Activated CD8-positive, alpha-beta memory T cell treated with anti-CD3 and anti-CD28 coated beads, Interleukin-2, amount 10 ng/mL, durations not matched to agents 7 days and 5 days (primary cell): ENCODE data around the gene GPANK1. TPM values are rescaled to one million over a fixed set of nuclear protein-coding genes. Genes with fewer than 3 reads are reported as not detected.

ENCODE experiments used
- ATAC-seq: fragments of 150-1000 bp; cut with Tn5 transposase; one replicate; pipeline ENCODE4 v1.10.0; 2021; ENCODE audit warnings: moderate library complexity
- CTCF ChIA-PET: fragments of 350-600 bp; sonication (Branson Sonifier 250); formaldehyde crosslinking; loops from one replicate; lab custom pipeline; 2021; ENCODE audit warnings: antibody characterized with exemption; lab: Charles Lee
- DNase-seq: peaks from one replicate; pipeline ENCODE4 v3.0.0-alpha.2; 2020
- H3K27ac Mint-ChIP-seq: one replicate; pipeline ENCODE4 v1.8.0; 2021; ENCODE audit warnings: mild to moderate bottlenecking, mixed read lengths
- H3K27me3 Mint-ChIP-seq: one replicate; pipeline ENCODE4 v1.8.0; 2021; ENCODE audit warnings: mixed read lengths
- H3K36me3 Mint-ChIP-seq: one replicate; pipeline ENCODE4 v1.8.0; 2021; ENCODE audit warnings: mild to moderate bottlenecking, mixed read lengths
- H3K4me1 Mint-ChIP-seq: one replicate; pipeline ENCODE4 v1.8.0; 2021; ENCODE audit warnings: mixed read lengths
- H3K4me3 Mint-ChIP-seq: one replicate; pipeline ENCODE4 v1.8.0; 2021; ENCODE audit warnings: mild to moderate bottlenecking, moderate library complexity, mixed read lengths
- H3K9me3 Mint-ChIP-seq: one replicate; pipeline ENCODE4 v1.8.0; 2022; ENCODE audit warnings: low read depth, mixed read lengths
- total RNA-seq, 2 experiments: library from RNA; stranded (reverse); gene quantifications; one replicate each; pipeline ENCODE4 v1.2.3, GENCODE V29; 2021

Gene GPANK1
- total RNA-seq, 2 experiments from 2014 or later: 34.9 to 41.6 TPM

- H3K4me3 Mint-ChIP-seq: no peak overlapping the region
- no peaks in the 10 kb centered on the region for H3K9me3 Mint-ChIP-seq
- ATAC-seq (no peak), DNase-seq (no peak)
- H3K27me3 Mint-ChIP-seq: no peaks in the 10 kb centered on the region
- peaks cover 2% of the 10 kb centered on the region for H3K4me1 Mint-ChIP-seq
- no peak overlapping the region for H3K27ac Mint-ChIP-seq
- H3K36me3 Mint-ChIP-seq: peaks cover 41% of the 10 kb centered on the region
- CTCF ChIA-PET: interaction anchor here (1.1 to 1.4 kb wide), 2 partner anchors 12 to 41 kb away, joined by 4 to 5 read pairs; no protein-coding TSS in a partner anchor
These were observed 25.8 kb downstream of the GPANK1 start for GRCh38 chr6:31639043-31639442.

GRCh38 chr6:31636698-31637596 is 27.9 kb downstream of the GPANK1 start:
- CTCF ChIA-PET: interaction anchor here (1.3 kb wide), 1 partner anchor 10 kb away, joined by 3 read pairs; no protein-coding TSS in a partner anchor
- Mint-ChIP-seq H3K4me1 (peaks cover 6% of the 10 kb centered on the region), H3K27me3 (no peaks in the 10 kb centered on the region), H3K9me3 (no peaks in the 10 kb centered on the region), H3K4me3 (no peak overlapping the region), H3K36me3 (peaks cover 49% of the 10 kb centered on the region), H3K27ac (no peak overlapping the region)
- ATAC-seq (no peak), DNase-seq (no peak)

DNA sequence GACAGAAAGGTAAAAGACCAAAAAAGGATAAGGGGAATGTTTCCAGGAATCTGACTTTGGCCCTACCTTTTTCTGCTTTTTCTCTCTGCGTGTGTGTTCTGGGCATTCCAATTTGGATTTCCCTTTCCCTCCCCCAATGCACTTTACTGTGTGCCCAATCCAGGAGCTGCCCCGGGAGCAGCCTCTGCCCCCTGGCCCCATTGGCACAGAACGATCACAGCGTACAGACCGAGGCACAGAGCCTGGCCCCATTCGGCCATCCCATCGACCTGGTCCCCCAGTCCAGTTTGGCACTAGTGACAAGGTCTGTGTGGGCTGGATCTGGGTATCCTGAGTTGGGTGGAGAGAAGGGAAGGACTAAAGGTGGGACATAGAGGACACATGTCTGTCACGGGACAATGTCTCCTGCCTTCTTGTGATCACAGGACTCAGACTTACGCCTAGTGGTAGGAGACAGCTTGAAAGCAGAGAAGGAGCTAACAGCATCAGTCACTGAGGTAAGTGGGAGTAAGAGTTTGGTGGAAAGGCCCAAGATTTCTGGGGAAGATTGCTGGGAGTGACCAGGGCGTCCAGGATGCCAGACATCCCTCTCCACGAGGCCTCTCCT is 29.7 kb downstream of the GPANK1 start:
- DNase-seq (no peak), ATAC-seq (no peak)
- H3K36me3 Mint-ChIP-seq: peaks cover 61% of the 10 kb centered on the region
- H3K27ac Mint-ChIP-seq: peak overlapping the region; percentile 39
- no peaks in the 10 kb centered on the region for H3K9me3 Mint-ChIP-seq
- CTCF ChIA-PET: interaction anchor here (1.0 to 1.7 kb wide), 3 partner anchors 15 to 36 kb away, joined by 3 read pairs; no protein-coding TSS in a partner anchor
- no peak overlapping the region for H3K4me3 Mint-ChIP-seq
- peaks cover 6% of the 10 kb centered on the region for H3K4me1 Mint-ChIP-seq
- no peaks in the 10 kb centered on the region for H3K27me3 Mint-ChIP-seq

- H3K9me3 Mint-ChIP-seq: no peaks in the 10 kb centered on the region
- H3K27ac Mint-ChIP-seq: peak overlapping the region; percentile 13
- DNase-seq: no peak
- CTCF ChIA-PET: interaction anchor here (0.6 to 1.7 kb wide), 2 partner anchors 13 to 17 kb away, joined by 3 read pairs; no protein-coding TSS in a partner anchor
- no peaks in the 10 kb centered on the region for H3K27me3 Mint-ChIP-seq
- ATAC-seq: no peak
- peaks cover 63% of the 10 kb centered on the region for H3K36me3 Mint-ChIP-seq
- peaks cover 5% of the 10 kb centered on the region for H3K4me1 Mint-ChIP-seq
- H3K4me3 Mint-ChIP-seq: no peak overlapping the region
These were observed 30.7 kb downstream of the GPANK1 start for GRCh38 chr6:31634131-31634530.

GRCh38 chr6:31633447-31633846 is 31.4 kb downstream of the GPANK1 start:
- H3K4me1 Mint-ChIP-seq: peaks cover 5% of the 10 kb centered on the region
- no peak for ATAC-seq
- H3K9me3 Mint-ChIP-seq: no peaks in the 10 kb centered on the region
- CTCF ChIA-PET: no interaction called here
- H3K4me3 Mint-ChIP-seq: no peak overlapping the region
- peaks cover 63% of the 10 kb centered on the region for H3K36me3 Mint-ChIP-seq
- no peak overlapping the region for H3K27ac Mint-ChIP-seq
- H3K27me3 Mint-ChIP-seq: no peaks in the 10 kb centered on the region
- DNase-seq: no peak

DNA sequence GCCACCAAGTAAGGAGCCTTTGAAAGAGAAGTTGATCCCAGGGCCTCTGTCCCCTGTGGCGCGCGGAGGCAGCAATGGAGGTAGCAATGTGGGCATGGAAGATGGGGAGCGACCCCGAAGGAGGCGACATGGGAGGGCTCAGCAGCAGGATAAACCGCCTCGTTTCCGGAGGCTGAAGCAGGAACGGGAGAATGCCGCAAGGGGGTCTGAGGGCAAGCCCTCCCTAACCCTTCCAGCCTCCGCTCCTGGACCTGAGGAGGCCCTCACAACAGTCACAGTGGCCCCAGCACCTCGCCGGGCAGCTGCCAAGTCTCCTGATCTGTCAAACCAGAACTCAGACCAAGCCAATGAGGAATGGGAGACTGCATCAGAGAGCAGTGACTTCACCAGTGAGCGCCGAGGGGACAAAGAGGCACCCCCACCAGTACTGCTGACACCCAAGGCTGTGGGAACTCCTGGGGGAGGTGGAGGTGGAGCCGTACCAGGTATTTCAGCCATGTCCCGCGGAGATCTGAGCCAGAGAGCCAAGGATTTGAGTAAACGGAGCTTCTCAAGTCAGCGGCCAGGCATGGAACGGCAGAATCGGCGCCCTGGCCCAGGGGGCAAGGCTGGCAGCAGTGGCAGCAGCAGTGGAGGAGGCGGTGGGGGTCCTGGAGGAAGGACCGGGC is 32.4 kb downstream of the GPANK1 start:
- Mint-ChIP-seq H3K4me1 (peaks cover 5% of the 10 kb centered on the region), H3K9me3 (no peaks in the 10 kb centered on the region), H3K4me3 (no peak overlapping the region), H3K27me3 (no peaks in the 10 kb centered on the region), H3K36me3 (peaks cover 69% of the 10 kb centered on the region), H3K27ac (no peak overlapping the region)
- no peak for DNase-seq
- ATAC-seq: no peak
- CTCF ChIA-PET: no interaction called here

- no peak overlapping the region for H3K27ac Mint-ChIP-seq
- peaks cover 67% of the 10 kb centered on the region for H3K36me3 Mint-ChIP-seq
- no peaks in the 10 kb centered on the region for H3K9me3 Mint-ChIP-seq
- no peak for DNase-seq
- no peaks in the 10 kb centered on the region for H3K27me3 Mint-ChIP-seq
- no peak for ATAC-seq
- no peak overlapping the region for H3K4me3 Mint-ChIP-seq
- peaks cover 5% of the 10 kb centered on the region for H3K4me1 Mint-ChIP-seq
- CTCF ChIA-PET: no interaction called here
These were observed 33.0 kb downstream of the GPANK1 start for GRCh38 chr6:31631681-31632278.

DNA sequence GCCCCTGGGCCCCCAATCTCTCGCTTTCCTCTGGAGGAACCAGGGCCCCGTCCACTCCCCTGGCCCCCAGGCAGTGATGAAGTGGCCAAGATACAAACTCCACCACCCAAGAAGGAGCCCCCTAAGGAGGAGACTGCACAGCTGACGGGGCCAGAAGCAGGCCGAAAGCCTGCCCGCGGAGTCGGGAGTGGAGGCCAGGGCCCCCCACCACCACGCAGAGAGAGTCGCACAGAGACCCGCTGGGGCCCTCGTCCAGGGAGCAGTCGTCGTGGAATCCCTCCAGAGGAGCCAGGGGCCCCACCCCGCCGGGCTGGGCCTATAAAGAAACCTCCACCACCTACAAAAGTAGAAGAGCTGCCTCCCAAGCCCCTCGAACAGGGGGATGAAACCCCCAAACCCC is 33.6 kb downstream of the GPANK1 start:
- DNase-seq: no peak
- no peaks in the 10 kb centered on the region for H3K27me3 Mint-ChIP-seq
- CTCF ChIA-PET: no interaction called here
- H3K36me3 Mint-ChIP-seq: peaks cover 69% of the 10 kb centered on the region
- H3K4me3 Mint-ChIP-seq: no peak overlapping the region
- no peaks in the 10 kb centered on the region for H3K9me3 Mint-ChIP-seq
- H3K27ac Mint-ChIP-seq: no peak overlapping the region
- H3K4me1 Mint-ChIP-seq: peaks cover 7% of the 10 kb centered on the region
- no peak for ATAC-seq

DNA sequence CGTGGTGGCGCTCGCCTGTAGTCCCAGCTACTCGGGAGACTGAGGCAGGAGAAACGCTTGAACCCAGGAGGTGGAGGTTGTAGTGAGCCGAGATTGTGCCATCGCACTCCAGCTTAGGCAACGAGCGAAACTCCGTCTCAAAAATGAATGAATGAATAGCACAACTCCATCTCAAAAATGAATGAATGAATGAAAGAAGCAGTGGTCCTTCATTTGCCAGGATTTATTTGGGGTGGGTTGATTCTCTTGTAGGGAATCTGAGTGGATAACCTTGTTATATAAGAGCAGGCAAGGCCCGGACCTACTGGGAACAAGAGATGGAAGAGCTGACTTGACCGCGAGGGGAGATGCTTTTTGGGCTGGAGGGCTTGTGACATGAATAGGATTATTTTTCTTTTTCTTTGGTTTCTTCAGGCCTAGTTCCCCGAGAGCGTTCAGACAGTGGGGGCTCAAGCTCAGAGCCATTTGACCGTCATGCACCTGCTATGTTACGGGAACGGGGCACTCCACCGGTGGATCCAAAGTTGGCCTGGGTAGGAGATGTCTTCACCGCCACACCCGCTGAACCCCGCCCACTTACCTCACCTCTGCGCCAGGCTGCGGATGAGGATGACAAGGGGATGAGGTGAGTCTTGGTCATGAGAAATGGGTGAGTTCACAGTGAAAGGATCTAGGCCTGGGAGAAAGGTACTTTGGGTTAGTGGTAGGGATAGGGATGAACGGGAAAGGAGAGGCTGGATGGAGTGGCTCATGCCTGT is 34.4 kb downstream of the GPANK1 start:
- CTCF ChIA-PET: interaction anchor here (0.6 kb wide), 1 partner anchor 160 kb away, joined by 4 read pairs; no protein-coding TSS in a partner anchor
- DNase-seq (no peak), ATAC-seq (no peak)
- Mint-ChIP-seq H3K27ac (no peak overlapping the region), H3K4me1 (peaks cover 9% of the 10 kb centered on the region), H3K4me3 (no peak overlapping the region), H3K27me3 (no peaks in the 10 kb centered on the region), H3K9me3 (no peaks in the 10 kb centered on the region), H3K36me3 (peaks cover 72% of the 10 kb centered on the region)

DNA sequence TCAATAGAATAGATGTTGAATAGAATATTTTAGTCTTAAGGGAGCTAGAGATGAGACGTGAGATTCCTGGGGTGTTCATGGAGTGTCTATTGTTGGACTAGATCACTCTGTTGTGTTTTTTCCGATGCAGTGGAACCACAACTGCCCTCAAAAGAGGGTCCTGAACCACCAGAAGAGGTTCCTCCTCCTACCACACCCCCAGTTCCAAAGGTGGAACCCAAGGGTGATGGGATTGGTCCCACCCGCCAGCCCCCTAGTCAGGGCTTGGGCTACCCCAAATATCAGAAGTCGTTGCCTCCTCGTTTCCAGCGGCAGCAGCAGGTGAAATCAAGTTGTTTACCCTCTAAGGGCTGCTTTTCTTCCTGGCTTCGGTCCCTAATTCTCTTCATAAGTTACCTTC is 35.8 kb downstream of the GPANK1 start:
- no peak for ATAC-seq
- Mint-ChIP-seq H3K36me3 (peaks cover 73% of the 10 kb centered on the region), H3K27me3 (no peaks in the 10 kb centered on the region), H3K27ac (no peak overlapping the region), H3K4me3 (no peak overlapping the region), H3K9me3 (no peaks in the 10 kb centered on the region), H3K4me1 (peaks cover 8% of the 10 kb centered on the region)
- no peak for DNase-seq
- CTCF ChIA-PET: no interaction called here

DNA sequence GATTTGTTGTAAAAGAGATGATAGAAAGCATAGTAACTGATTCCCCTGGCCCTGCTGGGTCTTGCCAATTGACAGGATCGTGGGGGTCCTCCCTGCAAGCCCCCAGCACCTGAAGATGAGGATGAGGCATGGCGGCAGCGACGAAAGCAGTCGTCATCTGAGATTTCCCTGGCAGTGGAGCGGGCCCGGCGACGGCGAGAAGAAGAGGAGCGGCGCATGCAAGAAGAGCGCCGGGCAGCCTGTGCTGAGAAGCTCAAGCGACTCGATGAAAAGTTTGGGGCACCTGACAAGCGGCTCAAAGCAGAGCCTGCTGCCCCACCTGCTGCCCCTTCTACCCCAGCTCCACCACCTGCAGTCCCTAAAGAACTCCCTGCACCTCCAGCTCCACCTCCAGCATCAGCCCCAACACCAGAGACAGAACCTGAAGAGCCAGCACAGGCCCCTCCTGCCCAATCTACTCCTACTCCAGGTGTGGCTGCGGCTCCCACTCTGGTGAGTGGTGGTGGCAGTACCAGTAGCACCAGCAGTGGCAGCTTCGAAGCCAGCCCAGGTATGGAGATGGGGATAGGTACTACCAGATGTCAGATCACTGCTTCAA is 37.0 kb downstream of the GPANK1 start:
- CTCF ChIA-PET: interaction anchor here (0.9 to 1.6 kb wide), 2 partner anchors 9 to 12 kb away, joined by 3 to 5 read pairs; no protein-coding TSS in a partner anchor
- Mint-ChIP-seq H3K4me1 (peaks cover 13% of the 10 kb centered on the region), H3K9me3 (no peaks in the 10 kb centered on the region), H3K36me3 (peaks cover 76% of the 10 kb centered on the region), H3K27ac (no peak overlapping the region), H3K4me3 (no peak overlapping the region), H3K27me3 (no peaks in the 10 kb centered on the region)
- no peak for DNase-seq
- no peak for ATAC-seq

DNA sequence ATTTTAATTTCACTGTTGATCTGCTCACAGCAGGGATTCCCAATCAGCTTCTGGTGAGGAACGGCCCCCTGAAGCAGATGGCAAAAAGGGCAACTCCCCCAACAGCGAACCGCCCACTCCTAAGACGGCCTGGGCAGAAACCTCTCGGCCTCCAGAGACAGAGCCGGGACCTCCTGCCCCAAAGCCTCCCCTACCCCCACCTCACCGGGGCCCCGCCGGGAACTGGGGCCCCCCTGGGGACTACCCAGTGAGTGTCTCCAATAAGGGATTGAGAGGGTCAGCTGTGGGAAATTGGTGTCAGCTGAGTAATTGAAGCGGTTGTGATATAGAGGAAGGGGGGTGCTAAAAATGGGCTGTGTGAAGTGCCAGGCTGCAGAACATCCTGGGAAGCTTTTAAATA is 37.8 kb downstream of the GPANK1 start:
- H3K4me3 Mint-ChIP-seq: no peak overlapping the region
- no peaks in the 10 kb centered on the region for H3K9me3 Mint-ChIP-seq
- ATAC-seq: no peak
- H3K36me3 Mint-ChIP-seq: peaks cover 80% of the 10 kb centered on the region
- peaks cover 21% of the 10 kb centered on the region for H3K4me1 Mint-ChIP-seq
- CTCF ChIA-PET: interaction anchor here (0.9 to 1.6 kb wide), 3 partner anchors 9 to 45 kb away, joined by 3 to 5 read pairs (median 3); no protein-coding TSS in a partner anchor
- no peak overlapping the region for H3K27ac Mint-ChIP-seq
- H3K27me3 Mint-ChIP-seq: no peaks in the 10 kb centered on the region
- no peak for DNase-seq
